GM12878 (cell line): ENCODE measurements around the gene TRIP4. TPM values are rescaled to one million over a fixed set of nuclear protein-coding genes. Genes with fewer than 3 reads are reported as not detected.

Source experiments
- BMI1 ChIP-seq: fragments of 450-650 bp; IDR thresholded peaks from 2 replicates; pipeline ENCODE4 v1.6.1; 2016; ENCODE audit warnings: mild to moderate bottlenecking, moderate library complexity, borderline replicate concordance
- CHD2 ChIP-seq: IDR thresholded peaks from 2 replicates; pipeline ENCODE4 v1.6.1; 2011; ENCODE audit warnings: low read depth, low read length, improper control_type of control experiment, borderline replicate concordance
- EED ChIP-seq: sonication (generic); IDR thresholded peaks from 2 replicates; pipeline ENCODE4 v1.6.1; 2016; ENCODE audit warnings: antibody characterized with exemption, low read depth
- EP300 ChIP-seq, 2 experiments: fragments of 150-350 bp in 1 of 2; IDR thresholded peaks; 2 replicates each; pipeline ENCODE4 v1.6.1; 2011 to 2012; ENCODE audit warnings: low read depth in 2 of 2, low read length in 2 of 2, borderline replicate concordance in 1 of 2, improper control_type of control experiment in 1 of 2, inconsistent platforms in 1 of 2; ENCODE audit not compliant: control insufficient read depth in 1 of 2
- GATAD2B ChIP-seq: fragments of 450-650 bp; conservative IDR thresholded peaks from 2 replicates; pipeline ENCODE4 v1.6.1; 2017; ENCODE audit warnings: low read depth, mild to moderate bottlenecking, moderate library complexity
- IKZF1 ChIP-seq: fragments of 450-650 bp; conservative IDR thresholded peaks from 2 replicates; pipeline ENCODE4 v1.6.1; 2017; ENCODE audit warnings: antibody characterized with exemption, mild to moderate bottlenecking
- MEF2B ChIP-seq: fragments of 450-650 bp; IDR thresholded peaks from 2 replicates; pipeline ENCODE4 v1.6.1; 2018; ENCODE audit warnings: mild to moderate bottlenecking, moderate library complexity; ENCODE audit not compliant: partially characterized antibody, poor library complexity, severe bottlenecking
- MYB ChIP-seq: fragments of 150-350 bp; IDR thresholded peaks from 2 replicates; pipeline ENCODE4 v1.6.1; 2014; ENCODE audit warnings: mild to moderate bottlenecking, low read depth, low read length, borderline replicate concordance
- NBN ChIP-seq: fragments of 450-650 bp; IDR thresholded peaks from 2 replicates; pipeline ENCODE4 v1.6.1; 2016
- NFXL1 ChIP-seq: fragments of 450-650 bp; IDR thresholded peaks from 2 replicates; pipeline ENCODE4 v1.6.1; 2017; ENCODE audit warnings: antibody characterized with exemption, mild to moderate bottlenecking, borderline replicate concordance
- RAD51 ChIP-seq: fragments of 450-650 bp; IDR thresholded peaks from 2 replicates; pipeline ENCODE4 v1.6.1; 2016; ENCODE audit warnings: moderate library complexity, mild to moderate bottlenecking, inconsistent platforms
- RFX5 ChIP-seq: IDR thresholded peaks from 2 replicates; pipeline ENCODE4 v1.6.1; 2011; ENCODE audit warnings: low read depth, low read length, improper control_type of control experiment
- SIX5 ChIP-seq: IDR thresholded peaks from 2 replicates; pipeline ENCODE4 v1.6.1; 2011; ENCODE audit warnings: mild to moderate bottlenecking, low read depth, low read length, moderate library complexity; ENCODE audit not compliant: severe bottlenecking
- SUZ12 ChIP-seq: fragments of 200-600 bp; sonication (generic); IDR thresholded peaks from one replicate; pipeline ENCODE4 v1.6.1; 2018; ENCODE audit warnings: antibody characterized with exemption, mild to moderate bottlenecking; ENCODE audit not compliant: unreplicated experiment
- TBL1XR1 ChIP-seq: IDR thresholded peaks from 2 replicates; pipeline ENCODE4 v1.6.1; 2012; ENCODE audit warnings: low read depth, low read length, improper control_type of control experiment
- YBX1 ChIP-seq: fragments of 450-650 bp; IDR thresholded peaks from 2 replicates; pipeline ENCODE4 v1.6.1; 2016; ENCODE audit warnings: antibody characterized with exemption
- polyA plus RNA-seq, 11 experiments: library from polyadenylated mRNA; depleted of rRNA in 4 of 11; unstranded in 6 of 11; stranded (reverse) in 5 of 11; fragments of >200 nt; fragmentation: Nextera tagmentation in 4 of 11; fragmentation: Illumina TruSeq in 1 of 11; extraction: Ambion mirVana in 4 of 11; extraction: Trizol in 1 of 11; gene quantifications; 1 replicate in 1 of 11; 2 replicates in 10 of 11; pipeline versions ENCODE4 v1.2.1 to v1.2.3, GENCODE V29; 2011 to 2016; ENCODE audit warnings: inconsistent platforms in 2 of 11, missing spikeins in 2 of 11, low read depth in 1 of 11
- total RNA-seq, 4 experiments: library from RNA; depleted of rRNA in 3 of 4; stranded (reverse); fragments of >200 nt in 3 of 4; fragmentation: Illumina TruSeq in 1 of 4; extraction: Trizol in 1 of 4; gene quantifications; 2 replicates each; pipeline versions ENCODE4 v1.2.1 to v1.2.3, GENCODE V29; 2013 to 2021
- TF ChIP-seq, protein P1 (sequence below), 3 experiments: IDR thresholded peaks in 2 of 3; conservative IDR thresholded peaks in 1 of 3; 2 replicates each; pipeline ENCODE4 v1.5.1; 2011; ENCODE audit warnings: low read depth in 3 of 3, low read length in 3 of 3, mild to moderate bottlenecking in 3 of 3, control low read depth in 2 of 3, moderate library complexity in 2 of 3, inconsistent platforms in 1 of 3, mixed read lengths in 1 of 3; ENCODE audit not compliant: control insufficient read depth in 2 of 3, insufficient read depth in 1 of 3; ENCODE audit errors: extremely low read depth in 1 of 3
- TF ChIP-seq, protein P2 (sequence below): IDR thresholded peaks from 2 replicates; pipeline ENCODE4 v1.6.1; 2012; ENCODE audit warnings: mild to moderate bottlenecking, low read depth, low read length
- TF ChIP-seq, protein P3 (sequence below): fragments of 450-650 bp; IDR thresholded peaks from 2 replicates; pipeline ENCODE4 v1.6.1; 2018; ENCODE audit warnings: borderline replicate concordance, mild to moderate bottlenecking; ENCODE audit not compliant: partially characterized antibody

Gene TRIP4
- total and polyA plus RNA-seq, 10 of the 15 experiments (the other 5 are each of a cell fraction or from before 2014, with no cell fraction given) = 6.4 to 24.5 (median 20.0) TPM

DNA sequence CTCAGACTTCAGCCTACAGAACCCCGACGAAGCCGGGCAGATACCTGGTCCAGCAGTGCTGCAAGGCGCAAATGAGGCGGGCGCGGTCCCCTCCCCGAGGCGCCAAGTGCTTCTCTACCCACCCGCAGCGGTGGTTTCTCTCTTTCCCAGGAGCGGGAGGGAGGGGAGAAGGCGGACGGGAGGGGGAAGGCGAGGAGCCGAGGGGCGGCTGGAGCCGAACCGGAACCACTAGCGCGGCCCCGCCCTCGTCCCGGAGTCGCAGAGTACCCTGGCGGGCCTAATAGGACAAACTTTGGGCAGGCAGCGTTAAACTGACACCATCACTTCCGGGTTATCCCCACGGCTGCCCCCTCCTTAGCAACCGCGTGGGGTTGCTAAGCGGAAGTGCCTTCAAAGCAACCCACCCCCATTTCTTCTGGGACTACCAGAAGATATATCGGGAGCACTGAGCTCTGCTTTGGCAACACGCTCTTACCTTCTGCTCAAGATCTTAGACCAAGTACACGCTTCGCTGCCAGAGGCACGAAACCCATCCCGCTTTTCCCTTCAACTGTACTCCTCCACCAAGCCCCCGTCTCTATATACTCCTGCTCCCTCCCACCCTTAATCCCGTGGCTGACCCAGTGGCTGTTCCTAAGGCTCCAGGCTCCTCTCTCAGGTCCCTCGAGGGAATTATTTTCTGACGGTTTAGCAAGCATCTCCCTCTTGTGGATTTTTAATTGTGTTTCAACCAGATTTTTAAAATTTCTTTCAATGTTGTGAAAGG lies 31.5 kb upstream of the TRIP4 start, which contains the start of gene CSNK1G1 (continued):
- TF ChIP-seq, protein P1, sequence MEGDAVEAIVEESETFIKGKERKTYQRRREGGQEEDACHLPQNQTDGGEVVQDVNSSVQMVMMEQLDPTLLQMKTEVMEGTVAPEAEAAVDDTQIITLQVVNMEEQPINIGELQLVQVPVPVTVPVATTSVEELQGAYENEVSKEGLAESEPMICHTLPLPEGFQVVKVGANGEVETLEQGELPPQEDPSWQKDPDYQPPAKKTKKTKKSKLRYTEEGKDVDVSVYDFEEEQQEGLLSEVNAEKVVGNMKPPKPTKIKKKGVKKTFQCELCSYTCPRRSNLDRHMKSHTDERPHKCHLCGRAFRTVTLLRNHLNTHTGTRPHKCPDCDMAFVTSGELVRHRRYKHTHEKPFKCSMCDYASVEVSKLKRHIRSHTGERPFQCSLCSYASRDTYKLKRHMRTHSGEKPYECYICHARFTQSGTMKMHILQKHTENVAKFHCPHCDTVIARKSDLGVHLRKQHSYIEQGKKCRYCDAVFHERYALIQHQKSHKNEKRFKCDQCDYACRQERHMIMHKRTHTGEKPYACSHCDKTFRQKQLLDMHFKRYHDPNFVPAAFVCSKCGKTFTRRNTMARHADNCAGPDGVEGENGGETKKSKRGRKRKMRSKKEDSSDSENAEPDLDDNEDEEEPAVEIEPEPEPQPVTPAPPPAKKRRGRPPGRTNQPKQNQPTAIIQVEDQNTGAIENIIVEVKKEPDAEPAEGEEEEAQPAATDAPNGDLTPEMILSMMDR (IDR thresholded peaks at IDR 0.05 in 2 of 3, conservative IDR thresholded peaks at IDR 0.05 in 1 of 3; ENCODE audit: control insufficient read depth in 2 of 3, extremely low read depth in 1 of 3, insufficient read depth in 1 of 3, low read depth in 3 of 3, low read length in 3 of 3) = peak in 2 of 3 experiments; percentile 8 to 46; a peak in 2 of 6 replicates
- TF ChIP-seq BMI1 (peak; percentile 93), NFXL1 (no peak), EP300 (IDR thresholded peaks at IDR 0.05; ENCODE audit: borderline replicate concordance in 1 of 2, control insufficient read depth in 1 of 2, low read depth in 2 of 2, low read length in 2 of 2) (no peak; a peak in 1 of 4 replicates), TBL1XR1 (0 out of 2 replicates have a peak, but pooled peaks have one; percentile 22), MEF2B (peak; percentile 92), EED (peak; percentile 26), GATAD2B (peak; percentile 73), SUZ12 (no peak), IKZF1 (peak; percentile 56; the same call in 1 of the 2 replicates), RAD51 (no peak), SIX5 (peak; percentile 47), YBX1 (no peak), MYB (no peak), RFX5 (peak; percentile 60), NBN (peak; percentile 68), CHD2 (peak; percentile 71)
- TF ChIP-seq, protein P2, sequence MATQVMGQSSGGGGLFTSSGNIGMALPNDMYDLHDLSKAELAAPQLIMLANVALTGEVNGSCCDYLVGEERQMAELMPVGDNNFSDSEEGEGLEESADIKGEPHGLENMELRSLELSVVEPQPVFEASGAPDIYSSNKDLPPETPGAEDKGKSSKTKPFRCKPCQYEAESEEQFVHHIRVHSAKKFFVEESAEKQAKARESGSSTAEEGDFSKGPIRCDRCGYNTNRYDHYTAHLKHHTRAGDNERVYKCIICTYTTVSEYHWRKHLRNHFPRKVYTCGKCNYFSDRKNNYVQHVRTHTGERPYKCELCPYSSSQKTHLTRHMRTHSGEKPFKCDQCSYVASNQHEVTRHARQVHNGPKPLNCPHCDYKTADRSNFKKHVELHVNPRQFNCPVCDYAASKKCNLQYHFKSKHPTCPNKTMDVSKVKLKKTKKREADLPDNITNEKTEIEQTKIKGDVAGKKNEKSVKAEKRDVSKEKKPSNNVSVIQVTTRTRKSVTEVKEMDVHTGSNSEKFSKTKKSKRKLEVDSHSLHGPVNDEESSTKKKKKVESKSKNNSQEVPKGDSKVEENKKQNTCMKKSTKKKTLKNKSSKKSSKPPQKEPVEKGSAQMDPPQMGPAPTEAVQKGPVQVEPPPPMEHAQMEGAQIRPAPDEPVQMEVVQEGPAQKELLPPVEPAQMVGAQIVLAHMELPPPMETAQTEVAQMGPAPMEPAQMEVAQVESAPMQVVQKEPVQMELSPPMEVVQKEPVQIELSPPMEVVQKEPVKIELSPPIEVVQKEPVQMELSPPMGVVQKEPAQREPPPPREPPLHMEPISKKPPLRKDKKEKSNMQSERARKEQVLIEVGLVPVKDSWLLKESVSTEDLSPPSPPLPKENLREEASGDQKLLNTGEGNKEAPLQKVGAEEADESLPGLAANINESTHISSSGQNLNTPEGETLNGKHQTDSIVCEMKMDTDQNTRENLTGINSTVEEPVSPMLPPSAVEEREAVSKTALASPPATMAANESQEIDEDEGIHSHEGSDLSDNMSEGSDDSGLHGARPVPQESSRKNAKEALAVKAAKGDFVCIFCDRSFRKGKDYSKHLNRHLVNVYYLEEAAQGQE = no peak
- TF ChIP-seq, protein P3, sequence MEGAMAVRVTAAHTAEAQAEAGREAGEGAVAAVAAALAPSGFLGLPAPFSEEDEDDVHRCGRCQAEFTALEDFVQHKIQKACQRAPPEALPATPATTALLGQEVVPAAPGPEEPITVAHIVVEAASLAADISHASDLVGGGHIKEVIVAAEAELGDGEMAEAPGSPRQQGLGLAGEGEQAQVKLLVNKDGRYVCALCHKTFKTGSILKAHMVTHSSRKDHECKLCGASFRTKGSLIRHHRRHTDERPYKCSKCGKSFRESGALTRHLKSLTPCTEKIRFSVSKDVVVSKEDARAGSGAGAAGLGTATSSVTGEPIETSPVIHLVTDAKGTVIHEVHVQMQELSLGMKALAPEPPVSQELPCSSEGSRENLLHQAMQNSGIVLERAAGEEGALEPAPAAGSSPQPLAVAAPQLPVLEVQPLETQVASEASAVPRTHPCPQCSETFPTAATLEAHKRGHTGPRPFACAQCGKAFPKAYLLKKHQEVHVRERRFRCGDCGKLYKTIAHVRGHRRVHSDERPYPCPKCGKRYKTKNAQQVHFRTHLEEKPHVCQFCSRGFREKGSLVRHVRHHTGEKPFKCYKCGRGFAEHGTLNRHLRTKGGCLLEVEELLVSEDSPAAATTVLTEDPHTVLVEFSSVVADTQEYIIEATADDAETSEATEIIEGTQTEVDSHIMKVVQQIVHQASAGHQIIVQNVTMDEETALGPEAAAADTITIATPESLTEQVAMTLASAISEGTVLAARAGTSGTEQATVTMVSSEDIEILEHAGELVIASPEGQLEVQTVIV = peak; percentile 88
